Trophoblast cell (in vitro differentiated cells and primary cell): ENCODE data around the gene CDH18.

ENCODE experiments used
- DNase-seq, 2 donors: peaks; one replicate each; pipeline ENCODE4 v3.0.0-alpha.2; 2016
- H2AFZ ChIP-seq: 2 replicates; pipeline ENCODE4 v1.6.1; 2013; ENCODE audit warnings: low read length, moderate library complexity, mild to moderate bottlenecking; ENCODE audit not compliant: insufficient read depth, poor library complexity
- H2AK5ac ChIP-seq: 2 replicates; pipeline ENCODE4 v1.6.1; 2013; ENCODE audit warnings: mild to moderate bottlenecking, low read length
- H2BK120ac ChIP-seq: 2 replicates; pipeline ENCODE4 v1.6.1; 2013; ENCODE audit warnings: low read length, mild to moderate bottlenecking, moderate library complexity; ENCODE audit not compliant: insufficient read depth, poor library complexity
- H2BK12ac ChIP-seq: 2 replicates; pipeline ENCODE4 v1.6.1; 2013; ENCODE audit warnings: mild to moderate bottlenecking, low read length, moderate library complexity
- H2BK5ac ChIP-seq: 2 replicates; pipeline ENCODE4 v1.6.1; 2013; ENCODE audit warnings: low read length, low read depth, moderate library complexity, mild to moderate bottlenecking; ENCODE audit not compliant: poor library complexity
- H3K14ac ChIP-seq: 2 replicates; pipeline ENCODE4 v1.6.1; 2013; ENCODE audit warnings: mild to moderate bottlenecking, low read length
- H3K18ac ChIP-seq: 2 replicates; pipeline ENCODE4 v1.6.1; 2013; ENCODE audit warnings: mild to moderate bottlenecking, low read length
- H3K23ac ChIP-seq: 2 replicates; pipeline ENCODE4 v1.6.1; 2013; ENCODE audit warnings: low read length
- H3K27ac ChIP-seq: 2 replicates; pipeline ENCODE4 v1.5.1; 2013; ENCODE audit warnings: low read depth, mild to moderate bottlenecking, inconsistent platforms, low read length, moderate library complexity
- H3K27me3 ChIP-seq: 2 replicates; pipeline ENCODE4 v1.6.1; 2013; ENCODE audit warnings: inconsistent platforms, mild to moderate bottlenecking, low read length, moderate library complexity; ENCODE audit not compliant: insufficient read depth
- H3K36me3 ChIP-seq, 2 experiments: 1 replicate in 1 of 2; 2 replicates in 1 of 2; pipeline ENCODE4 v1.6.1; 2013; ENCODE audit warnings: low read length in 2 of 2, mild to moderate bottlenecking in 2 of 2, moderate library complexity in 1 of 2; ENCODE audit not compliant: insufficient read depth in 2 of 2, control insufficient read depth in 1 of 2
- H3K4ac ChIP-seq: 2 replicates; pipeline ENCODE4 v1.6.1; 2013; ENCODE audit warnings: low read depth, mild to moderate bottlenecking, low read length, moderate library complexity
- H3K4me1 ChIP-seq, 2 experiments: 1 replicate in 1 of 2; 2 replicates in 1 of 2; pipeline ENCODE4 v1.6.1; 2013; ENCODE audit warnings: low read length in 2 of 2, mild to moderate bottlenecking in 2 of 2, moderate library complexity in 1 of 2; ENCODE audit not compliant: insufficient read depth in 2 of 2, control insufficient read depth in 1 of 2
- H3K4me2 ChIP-seq: 2 replicates; pipeline ENCODE4 v1.6.1; 2013; ENCODE audit warnings: inconsistent platforms, mild to moderate bottlenecking, low read length, moderate library complexity
- H3K4me3 ChIP-seq: 2 replicates; pipeline ENCODE4 v1.5.1; 2013; ENCODE audit warnings: mild to moderate bottlenecking, low read depth, low read length, inconsistent platforms
- H3K79me1 ChIP-seq: one replicate; pipeline ENCODE4 v1.6.1; 2013; ENCODE audit warnings: low read length
- H3K79me2 ChIP-seq: 2 replicates; pipeline ENCODE4 v1.6.1; 2013; ENCODE audit warnings: low read length, mild to moderate bottlenecking; ENCODE audit not compliant: control insufficient read depth, insufficient read depth, poor library complexity
- H3K9ac ChIP-seq: 2 replicates; pipeline ENCODE4 v1.6.1; 2013; ENCODE audit warnings: mild to moderate bottlenecking, low read length
- H3K9me3 ChIP-seq: 2 replicates; pipeline ENCODE4 v1.6.1; 2013; ENCODE audit warnings: low read depth, mild to moderate bottlenecking, control low read depth, inconsistent platforms, low read length; ENCODE audit not compliant: insufficient read depth
- H4K12ac ChIP-seq: 2 replicates; pipeline ENCODE4 v1.6.1; 2013; ENCODE audit warnings: low read depth, mild to moderate bottlenecking, low read length, moderate library complexity
- H4K8ac ChIP-seq: 2 replicates; pipeline ENCODE4 v1.6.1; 2013; ENCODE audit warnings: low read depth, mild to moderate bottlenecking, low read length, moderate library complexity
- H4K91ac ChIP-seq: one replicate; pipeline ENCODE4 v1.6.1; 2013; ENCODE audit warnings: low read depth, mild to moderate bottlenecking, low read length, moderate library complexity
- WGBS: extraction: QIAGEN DNeasy Blood & Tissue Kit; methylation state at CpG from one replicate; pipeline ENCODE4 v1.1.7; 2013; ENCODE audit warnings: missing lambda C conversion rate; ENCODE audit not compliant: insufficient read length, insufficient coverage; ENCODE audit errors: extremely low coverage; 5-methylcytosine and 5-hydroxymethylcytosine counted together

CDH18 gene

DNA sequence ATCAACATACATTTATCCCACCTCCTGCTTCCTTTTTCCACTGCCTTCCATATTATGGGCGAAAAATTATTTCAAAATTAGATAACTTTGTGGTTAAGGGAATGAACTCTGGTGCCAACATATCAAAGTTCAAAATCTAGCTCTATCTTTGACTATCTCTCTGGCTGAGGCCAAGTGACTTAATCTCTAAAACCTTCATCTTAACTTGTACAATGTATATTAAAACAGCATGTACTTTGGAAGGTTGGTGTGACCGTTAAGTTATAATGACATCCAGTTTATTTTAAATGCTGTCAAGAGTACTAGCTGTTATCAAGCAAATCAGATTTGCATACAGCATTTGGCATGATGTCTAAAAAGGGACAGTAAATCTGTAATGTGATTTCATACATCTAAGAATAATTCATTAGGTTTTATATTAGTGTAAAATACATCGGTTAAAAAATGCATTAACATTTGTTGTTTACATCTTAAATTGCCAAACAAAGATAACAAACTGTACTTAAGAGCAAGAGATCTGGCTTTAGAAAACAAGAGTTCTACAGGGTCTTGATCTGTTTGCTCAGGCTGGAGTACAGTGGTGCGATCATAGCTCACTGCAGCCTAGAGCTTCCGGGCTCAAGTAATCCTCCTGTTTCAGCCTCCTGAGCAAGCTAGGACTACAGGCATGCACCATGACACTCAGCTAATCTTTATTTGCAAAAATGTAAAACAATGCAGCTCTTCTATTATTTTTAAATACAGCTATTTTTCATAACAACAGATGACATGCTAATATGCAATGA, 102.8 kb downstream of the CDH18 start:
- Histone ChIP-seq H3K4me3 (no peak overlapping the region), H3K4me2 (no peak overlapping the region), H3K23ac (no peak overlapping the region), H2BK12ac (no peak overlapping the region), H2BK5ac (no peak overlapping the region), H3K4me1 (no peaks in the 10 kb centered on the region), H3K27ac (no peak overlapping the region), H3K27me3 (no peaks in the 10 kb centered on the region), H3K79me2 (no peaks in the 10 kb centered on the region), H2BK120ac (no peak overlapping the region), H4K12ac (no peak overlapping the region), H3K14ac (no peak overlapping the region), H3K18ac (no peak overlapping the region), H3K4ac (no peak overlapping the region), H3K9me3 (no peaks in the 10 kb centered on the region), H2AK5ac (no peak overlapping the region), H4K91ac (no peak overlapping the region), H3K36me3 (no peaks in the 10 kb centered on the region), H2AFZ (no peak overlapping the region), H3K9ac (no peak overlapping the region), H4K8ac (no peak overlapping the region), H3K79me1 (no peaks in the 10 kb centered on the region)
- WGBS, result no CpG with 5 or more reads among the region's 5 CpGs
- no peak for DNase-seq

DNA sequence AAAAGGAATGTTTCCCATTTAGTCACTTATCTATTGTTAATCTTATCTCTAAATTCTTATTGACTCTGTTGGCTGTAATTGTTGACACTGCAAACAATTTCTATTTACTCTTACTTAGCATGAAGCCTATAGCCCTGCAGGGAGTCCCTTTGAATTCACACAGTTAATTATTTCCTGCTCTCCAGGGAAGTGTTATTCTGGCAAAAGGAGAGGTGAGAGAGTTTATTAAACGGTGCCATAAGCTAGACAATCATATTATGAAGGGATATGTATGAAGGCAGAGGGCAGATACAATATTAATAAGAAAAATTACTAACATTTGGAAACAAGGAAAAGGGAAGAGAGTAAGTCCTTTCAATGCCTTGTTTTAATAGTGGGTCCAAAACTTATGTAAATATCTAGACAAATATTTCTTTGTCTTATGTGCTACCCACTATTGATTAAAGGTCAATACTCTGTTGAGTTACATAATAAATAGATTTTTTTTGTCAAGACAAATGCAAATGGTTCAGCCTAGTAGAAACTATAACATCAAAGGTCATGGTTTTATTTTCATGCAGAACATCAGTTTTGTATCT, 107.1 kb downstream of the CDH18 start:
- H2AK5ac ChIP-seq, result no peak overlapping the region
- H3K79me2 ChIP-seq, result no peaks in the 10 kb centered on the region
- H3K23ac ChIP-seq, result no peak overlapping the region
- H2BK12ac ChIP-seq, result no peak overlapping the region
- no peaks in the 10 kb centered on the region for H3K27me3 ChIP-seq
- H3K9ac ChIP-seq, result no peak overlapping the region
- no peak overlapping the region for H4K12ac ChIP-seq
- H2BK5ac ChIP-seq, result no peak overlapping the region
- H3K18ac ChIP-seq, result no peak overlapping the region
- H3K27ac ChIP-seq, result no peak overlapping the region
- H4K91ac ChIP-seq, result no peak overlapping the region
- no peaks in the 10 kb centered on the region for H3K4me1 ChIP-seq
- H3K4me2 ChIP-seq, result no peak overlapping the region
- no peak overlapping the region for H4K8ac ChIP-seq
- H3K36me3 ChIP-seq, result no peaks in the 10 kb centered on the region
- no peak overlapping the region for H2BK120ac ChIP-seq
- no peak overlapping the region for H3K4me3 ChIP-seq
- peak in 1 of 2 donors; percentile 27 for DNase-seq
- no peaks in the 10 kb centered on the region for H3K9me3 ChIP-seq
- H3K79me1 ChIP-seq, result no peaks in the 10 kb centered on the region
- H3K14ac ChIP-seq, result no peak overlapping the region
- WGBS, result no CpG with 5 or more reads among the region's 1 CpG
- H2AFZ ChIP-seq, result no peak overlapping the region
- no peak overlapping the region for H3K4ac ChIP-seq

DNA sequence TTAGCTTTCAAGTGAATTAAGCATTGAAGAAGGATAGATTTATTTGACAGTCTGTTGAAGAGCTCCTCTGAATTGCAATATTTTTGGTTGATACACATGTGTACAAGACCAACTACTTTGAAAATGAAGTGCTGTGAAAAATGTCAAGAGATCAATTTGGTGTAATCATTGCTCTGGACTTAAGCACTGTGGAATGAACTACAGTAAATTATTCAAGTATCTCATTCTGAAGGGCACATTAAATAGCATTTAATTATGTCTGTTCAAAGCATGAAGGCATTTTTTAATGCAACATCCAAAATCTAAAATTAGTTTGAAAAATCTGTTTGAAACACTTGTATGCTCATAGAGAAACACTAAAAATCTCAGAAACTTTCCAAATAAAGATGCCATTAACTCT, 107.5 kb downstream of the CDH18 start:
- H3K4me2 ChIP-seq, result no peak overlapping the region
- H3K4me1 ChIP-seq, result no peaks in the 10 kb centered on the region
- no peak overlapping the region for H2AK5ac ChIP-seq

DNA sequence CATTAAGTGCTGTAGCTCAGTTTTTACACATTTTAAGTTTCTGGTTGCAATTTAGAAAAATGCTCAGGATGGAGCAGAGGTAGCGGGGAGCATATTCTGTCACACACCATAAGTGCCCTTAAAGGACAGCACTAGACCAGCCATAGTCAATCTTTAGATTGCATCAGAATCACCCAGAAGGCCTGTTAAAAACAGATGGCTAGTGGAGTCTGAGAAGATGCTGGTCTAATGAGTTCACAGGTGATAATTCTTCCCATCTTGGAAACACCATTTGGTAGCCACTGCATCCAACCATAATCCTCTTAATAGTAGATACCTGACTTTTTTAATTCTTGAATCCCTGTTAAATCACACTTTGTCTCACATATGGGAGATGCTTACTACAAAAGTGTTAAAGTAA, 113.2 kb downstream of the CDH18 start:
- Histone ChIP-seq H3K9ac (no peak overlapping the region), H2AK5ac (no peak overlapping the region), H2BK12ac (no peak overlapping the region), H4K91ac (no peak overlapping the region), H3K4me3 (no peak overlapping the region), H2BK5ac (no peak overlapping the region), H2AFZ (no peak overlapping the region), H3K79me2 (no peaks in the 10 kb centered on the region), H3K4ac (no peak overlapping the region), H2BK120ac (no peak overlapping the region), H3K23ac (no peak overlapping the region), H3K9me3 (no peaks in the 10 kb centered on the region), H3K36me3 (no peaks in the 10 kb centered on the region), H4K8ac (no peak overlapping the region), H4K12ac (no peak overlapping the region), H3K4me1 (no peaks in the 10 kb centered on the region), H3K27ac (no peak overlapping the region), H3K27me3 (no peaks in the 10 kb centered on the region), H3K18ac (no peak overlapping the region), H3K14ac (no peak overlapping the region), H3K79me1 (no peaks in the 10 kb centered on the region), H3K4me2 (no peak overlapping the region)
- no peak for DNase-seq
- no CpG with 5 or more reads among the region's 1 CpG for WGBS

More for the DNA sequence above, 107.5 kb downstream of the CDH18 start:
- Histone ChIP-seq H3K79me1 (no peaks in the 10 kb centered on the region), H2BK5ac (no peak overlapping the region), H3K14ac (no peak overlapping the region), H3K27ac (no peak overlapping the region), H3K79me2 (no peaks in the 10 kb centered on the region), H2BK120ac (no peak overlapping the region), H4K91ac (no peak overlapping the region), H4K8ac (no peak overlapping the region), H3K23ac (no peak overlapping the region), H3K18ac (no peak overlapping the region), H2BK12ac (no peak overlapping the region), H3K27me3 (no peaks in the 10 kb centered on the region), H2AFZ (no peak overlapping the region), H3K9ac (no peak overlapping the region), H3K9me3 (no peaks in the 10 kb centered on the region), H3K4ac (no peak overlapping the region), H3K4me3 (no peak overlapping the region), H3K36me3 (no peaks in the 10 kb centered on the region), H4K12ac (no peak overlapping the region)
- no peak for DNase-seq
